H9 (cell line): Measurements from ENCODE around the gene EPB41L4B. TPM values are rescaled to one million over a fixed set of nuclear protein-coding genes. Genes with fewer than 3 reads are reported as not detected.

Experiments
- DNase-seq: peaks from one replicate; pipeline ENCODE4 v3.0.0-alpha.2; 2017
- H2AFZ ChIP-seq: one replicate; pipeline ENCODE4 v1.6.1; 2013; ENCODE audit warnings: mild to moderate bottlenecking, low read length, control low read depth, moderate library complexity
- H2AK5ac ChIP-seq: 2 replicates; pipeline ENCODE4 v1.6.1; 2013; ENCODE audit warnings: low read length, control low read depth, mixed read lengths; ENCODE audit not compliant: insufficient read length
- H2BK120ac ChIP-seq: one replicate; pipeline ENCODE4 v1.6.1; 2013; ENCODE audit warnings: low read depth, mild to moderate bottlenecking, low read length, control low read depth, inconsistent platforms; ENCODE audit not compliant: poor library complexity, severe bottlenecking
- H2BK12ac ChIP-seq: 2 replicates; pipeline ENCODE4 v1.6.1; 2013; ENCODE audit warnings: low read length, control low read depth, mixed read lengths, low read depth; ENCODE audit not compliant: insufficient read length
- H2BK15ac ChIP-seq: 2 replicates; pipeline ENCODE4 v1.6.1; 2013; ENCODE audit warnings: low read depth, low read length, control low read depth
- H2BK20ac ChIP-seq: one replicate; pipeline ENCODE4 v1.6.1; 2013; ENCODE audit warnings: low read depth, mild to moderate bottlenecking, low read length, control low read depth, inconsistent platforms; ENCODE audit not compliant: poor library complexity, severe bottlenecking
- H2BK5ac ChIP-seq: 2 replicates; pipeline ENCODE4 v1.6.1; 2013; ENCODE audit warnings: low read length, control low read depth, mixed read lengths; ENCODE audit not compliant: insufficient read length
- H3K14ac ChIP-seq: 2 replicates; pipeline ENCODE4 v1.6.1; 2013; ENCODE audit warnings: low read length, control low read depth; ENCODE audit not compliant: insufficient read depth
- H3K18ac ChIP-seq: 2 replicates; pipeline ENCODE4 v1.6.1; 2013; ENCODE audit warnings: low read depth, mild to moderate bottlenecking, mixed read lengths, low read length, control low read depth; ENCODE audit not compliant: insufficient read length
- H3K23ac ChIP-seq: 2 replicates; pipeline ENCODE4 v1.6.1; 2013; ENCODE audit warnings: low read length, control low read depth, mixed read lengths, low read depth; ENCODE audit not compliant: insufficient read length
- H3K23me2 ChIP-seq: 2 replicates; pipeline ENCODE4 v1.6.1; 2013; ENCODE audit warnings: low read depth, mild to moderate bottlenecking, mixed read lengths, low read length, control low read depth; ENCODE audit not compliant: insufficient read length, poor library complexity, severe bottlenecking
- H3K27ac ChIP-seq: 2 replicates; pipeline ENCODE4 v1.5.1; 2013; ENCODE audit warnings: low read length, control low read depth, mixed read lengths, low read depth; ENCODE audit not compliant: insufficient read length
- H3K27me3 ChIP-seq: 2 replicates; pipeline ENCODE4 v1.6.1; 2013; ENCODE audit warnings: low read length, control low read depth, inconsistent platforms; ENCODE audit not compliant: insufficient read depth
- H3K4ac ChIP-seq: 2 replicates; pipeline ENCODE4 v1.6.1; 2013; ENCODE audit warnings: low read depth, mild to moderate bottlenecking, control low read depth, inconsistent platforms, low read length, moderate library complexity
- H3K4me1 ChIP-seq: 2 replicates; pipeline ENCODE4 v1.6.1; 2013; ENCODE audit warnings: low read length, control low read depth, inconsistent platforms; ENCODE audit not compliant: insufficient read depth
- H3K4me2 ChIP-seq: 2 replicates; pipeline ENCODE4 v1.6.1; 2013; ENCODE audit warnings: low read length, control low read depth, mixed read lengths; ENCODE audit not compliant: insufficient read length, insufficient read depth
- H3K56ac ChIP-seq: 2 replicates; pipeline ENCODE4 v1.6.1; 2013; ENCODE audit warnings: low read depth, mild to moderate bottlenecking, mixed read lengths, low read length, control low read depth; ENCODE audit not compliant: insufficient read length
- H3K79me1 ChIP-seq: 2 replicates; pipeline ENCODE4 v1.6.1; 2013; ENCODE audit warnings: low read depth, mild to moderate bottlenecking, moderate library complexity, low read length, control low read depth, inconsistent platforms; ENCODE audit not compliant: insufficient read depth, poor library complexity, severe bottlenecking
- H3K79me2 ChIP-seq: 2 replicates; pipeline ENCODE4 v1.6.1; 2013; ENCODE audit warnings: low read length, control low read depth, inconsistent platforms; ENCODE audit not compliant: insufficient read depth
- H3K9ac ChIP-seq: 2 replicates; pipeline ENCODE4 v1.6.1; 2013; ENCODE audit warnings: low read length, control low read depth, mixed read lengths; ENCODE audit not compliant: insufficient read length; ENCODE audit errors: extremely low read depth
- H3K9me3 ChIP-seq: one replicate; pipeline ENCODE4 v1.6.1; 2013; ENCODE audit warnings: low read depth, low read length, inconsistent platforms; ENCODE audit not compliant: control insufficient read depth
- H3T11ph ChIP-seq: one replicate; pipeline ENCODE4 v1.6.1; 2013; ENCODE audit warnings: mild to moderate bottlenecking, low read length, control low read depth, inconsistent platforms
- H4K20me1 ChIP-seq: one replicate; pipeline ENCODE4 v1.6.1; 2013; ENCODE audit not compliant: control insufficient read depth, insufficient read length, insufficient read depth
- H4K5ac ChIP-seq: 2 replicates; pipeline ENCODE4 v1.6.1; 2013; ENCODE audit warnings: low read depth, mild to moderate bottlenecking, mixed read lengths, low read length, control low read depth; ENCODE audit not compliant: insufficient read length
- H4K8ac ChIP-seq: replicated peaks from 2 replicates; pipeline ENCODE4 v1.6.1; 2013; ENCODE audit warnings: low read length, control low read depth, mixed read lengths, low read depth; ENCODE audit not compliant: insufficient read length
- H4K91ac ChIP-seq: 2 replicates; pipeline ENCODE4 v1.6.1; 2013; ENCODE audit warnings: low read depth, mild to moderate bottlenecking, moderate library complexity, mixed read lengths, low read length, control low read depth; ENCODE audit not compliant: insufficient read length
- H3K27ac Mint-ChIP-seq, 3 experiments: 2 replicates in 2 of 3; 3 replicates in 1 of 3; pipeline ENCODE4 v1.8.0; 2020 to 2021; ENCODE audit warnings: mixed read lengths in 3 of 3, mild to moderate bottlenecking in 1 of 3, moderate library complexity in 1 of 3
- H3K27me3 Mint-ChIP-seq: 2 replicates; pipeline ENCODE4 v1.8.0; 2021; ENCODE audit warnings: low read depth, mild to moderate bottlenecking, moderate library complexity, mixed read lengths
- H3K36me3 Mint-ChIP-seq, 3 experiments: 2 replicates in 2 of 3; 3 replicates in 1 of 3; pipeline ENCODE4 v1.8.0; 2020 to 2021; ENCODE audit warnings: low read depth in 3 of 3, mixed read lengths in 3 of 3; ENCODE audit not compliant: insufficient read depth in 1 of 3
- H3K4me1 Mint-ChIP-seq, 2 experiments: 2 replicates each; pipeline ENCODE4 v1.8.0; 2020; ENCODE audit warnings: mixed read lengths in 2 of 2
- H3K4me3 Mint-ChIP-seq, 2 experiments: 2 replicates in 1 of 2; 3 replicates in 1 of 2; pipeline ENCODE4 v1.8.0; 2020 to 2021; ENCODE audit warnings: mild to moderate bottlenecking in 2 of 2, mixed read lengths in 2 of 2, moderate library complexity in 1 of 2
- H3K9me3 Mint-ChIP-seq, 2 experiments: 2 replicates in 1 of 2; 3 replicates in 1 of 2; pipeline ENCODE4 v1.8.0; 2020; ENCODE audit warnings: mild to moderate bottlenecking in 2 of 2, mixed read lengths in 2 of 2, moderate library complexity in 1 of 2
- CTCF ChIP-seq: fragments of 200-600 bp; sonication (generic); conservative IDR thresholded peaks from 3 replicates; pipeline ENCODE4 v1.8.0; 2021; ENCODE audit warnings: antibody characterized with exemption, mild to moderate bottlenecking
- WGBS: extraction: QIAGEN DNeasy Blood & Tissue Kit; methylation state at CpG from one replicate; pipeline ENCODE4 v1.1.7; 2013; ENCODE audit warnings: missing lambda C conversion rate, low lambda C conversion rate, mixed read lengths; ENCODE audit not compliant: insufficient read length; ENCODE audit errors: extremely low coverage; 5-methylcytosine and 5-hydroxymethylcytosine counted together
- total RNA-seq: library from RNA; stranded (reverse); gene quantifications from 2 replicates; pipeline ENCODE4 v1.2.1, GENCODE V29; 2021

Gene EPB41L4B
- total RNA-seq, 1 experiment from 2014 or later: 18.9 TPM

DNA sequence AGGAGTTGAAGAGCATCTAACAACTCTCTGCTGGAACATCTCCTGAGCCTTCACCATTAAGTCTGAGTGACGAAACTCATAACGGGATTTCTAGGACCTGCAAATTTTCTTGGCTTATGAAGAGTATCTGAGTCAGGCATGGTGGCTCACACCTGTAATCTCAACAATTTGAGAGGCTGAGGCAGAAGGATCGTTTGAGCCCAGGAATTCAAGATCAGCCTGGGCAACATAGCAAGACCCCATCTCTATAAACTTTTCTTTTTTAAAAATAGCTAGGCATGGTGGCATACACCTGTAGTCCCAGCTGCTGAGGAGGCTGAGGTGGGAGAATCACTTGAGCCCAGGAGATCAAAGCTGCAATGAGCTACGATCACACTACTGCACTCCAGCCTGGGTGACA is 48.8 kb downstream of the EPB41L4B start:
- Histone ChIP-seq H3K56ac (no peak overlapping the region), H2AFZ (no peak overlapping the region), H2BK20ac (no peak overlapping the region), H2BK120ac (no peak overlapping the region), H3K23me2 (no peaks in the 10 kb centered on the region), H4K20me1 (no peaks in the 10 kb centered on the region), H3K18ac (no peak overlapping the region), H3K4me1 (peaks cover 5% of the 10 kb centered on the region; the same call in 1 of the 2 replicates), H3K14ac (no peak overlapping the region), H3K27ac (no peak overlapping the region), H2BK5ac (no peak overlapping the region), H3K4ac (no peak overlapping the region), H3K27me3 (no peaks in the 10 kb centered on the region), H3K9ac (no peak overlapping the region), H3K9me3 (no peaks in the 10 kb centered on the region), H3K4me2 (no peak overlapping the region), H4K5ac (no peak overlapping the region), H3K79me1 (no peaks in the 10 kb centered on the region), H2BK12ac (no peak overlapping the region), H2AK5ac (no peak overlapping the region), H3T11ph (no peak overlapping the region), H4K8ac (no peak overlapping the region), H2BK15ac (no peak overlapping the region), H4K91ac (no peak overlapping the region), H3K79me2 (no peaks in the 10 kb centered on the region), H3K23ac (no peak overlapping the region)
- H3K4me1 Mint-ChIP-seq: peaks cover 19% of the 10 kb centered on the region in 2 experiments
- H3K27ac Mint-ChIP-seq: no peak overlapping the region
- TF ChIP-seq CTCF: no peak
- peaks cover 0 to 2% of the 10 kb centered on the region in 2 experiments; a peak in 2 of 5 replicates for H3K9me3 Mint-ChIP-seq
- H3K27me3 Mint-ChIP-seq: no peaks in the 10 kb centered on the region
- DNase-seq: no peak
- whole genome bisulfite sequencing: no CpG with 5 or more reads among the region's 4 CpGs
- H3K36me3 Mint-ChIP-seq: peaks cover 5 to 20% (median 10%) of the 10 kb centered on the region in 3 experiments
- no peak overlapping the region for H3K4me3 Mint-ChIP-seq
